ENCODE measurements around the gene FOXN4.

GRCh38 chr12:109258607-109259544, 50.2 kb downstream of the FOXN4 start:
- no peak for TF ChIP-seq CTCF (IDR thresholded peaks at IDR 0.05)
- TF ChIP-seq POLR2A (IDR thresholded peaks at IDR 0.05) = no peak
